ENCODE results near the gene MMEL1. TPM values are rescaled to one million over a fixed set of nuclear protein-coding genes. Genes with fewer than 3 reads are reported as not detected.

MMEL1 gene
- total and polyA plus RNA-seq, 2 of the 13 experiments (the other 11 are each of a cell fraction or from before 2014, with no cell fraction given) = 0.48 TPM; not detected in 1

- TF ChIP-seq SNAPC4 (CRISPR knock-in tag; IDR thresholded peaks at IDR 0.05) = no peak
- TF ChIP-seq ZNF326 (CRISPR knock-in tag; IDR thresholded peaks at IDR 0.05; ENCODE audit: borderline replicate concordance) = no peak
- TF ChIP-seq TFE3 (CRISPR knock-in tag; IDR thresholded peaks at IDR 0.05) = no peak
- no peak for TF ChIP-seq RARG (CRISPR knock-in tag; IDR thresholded peaks at IDR 0.05; ENCODE audit: low read depth)
- 0 out of 2 replicates have a peak, but pooled peaks have one; percentile 30 for TF ChIP-seq ZNF235 (CRISPR knock-in tag; IDR thresholded peaks at IDR 0.05; ENCODE audit: borderline replicate concordance)
- no peak for TF ChIP-seq TCF12 (IDR thresholded peaks at IDR 0.05)
- TF ChIP-seq TCF12 (CRISPR knock-in tag; IDR thresholded peaks at IDR 0.05) = 0 out of 2 replicates have a peak, but pooled peaks have one; percentile 22
- no peak for TF ChIP-seq EP300 (IDR thresholded peaks at IDR 0.05; ENCODE audit: low read depth in 2 of 2, low read length in 2 of 2)
- TF ChIP-seq EP300 (CRISPR knock-in tag; IDR thresholded peaks at IDR 0.05; ENCODE audit: borderline replicate concordance) = no peak
- peak; percentile 77; the same call in 1 of the 2 replicates for TF ChIP-seq ZNF20 (CRISPR knock-in tag; IDR thresholded peaks at IDR 0.05)
- TF ChIP-seq ZBTB7A (CRISPR knock-in tag; IDR thresholded peaks at IDR 0.05) = peak; percentile 67; the same call in 1 of the 2 replicates
- no peak for TF ChIP-seq ZNF749 (CRISPR knock-in tag; IDR thresholded peaks at IDR 0.05; ENCODE audit: borderline replicate concordance)
- TF ChIP-seq HNRNPH1 (optimal IDR thresholded peaks at IDR 0.05; ENCODE audit: low read depth, low read length) = no peak
- no peak for TF ChIP-seq MLLT10 (CRISPR knock-in tag; IDR thresholded peaks at IDR 0.05)
- TF ChIP-seq ZNF75D (CRISPR knock-in tag; IDR thresholded peaks at IDR 0.05; ENCODE audit: borderline replicate concordance) = no peak
- TF ChIP-seq SRSF9 (IDR thresholded peaks at IDR 0.05; ENCODE audit: borderline replicate concordance, insufficient read depth, low read depth, low read length, poor library complexity, severe bottlenecking) = no peak
- TF ChIP-seq SALL1 (CRISPR knock-in tag; IDR thresholded peaks at IDR 0.05) = peak; percentile 30
- no peak for TF ChIP-seq RBM39 (IDR thresholded peaks at IDR 0.05; ENCODE audit: low read depth, low read length, poor library complexity, severe bottlenecking)
- no peak for TF ChIP-seq ISL2 (CRISPR knock-in tag; IDR thresholded peaks at IDR 0.05)
- TF ChIP-seq ZNF124 (CRISPR knock-in tag; IDR thresholded peaks at IDR 0.05) = no peak
- no peak for TF ChIP-seq ZBTB4 (CRISPR knock-in tag; IDR thresholded peaks at IDR 0.05; ENCODE audit: borderline replicate concordance)
Measured at GRCh38 chr1:2548068-2548589, 84.7 kb downstream of the MMEL1 start (continued).

All from HepG2 (cell line).